Bronchial epithelial cell (primary cell): ENCODE data around the gene KRT17. TPM values are rescaled to one million over a fixed set of nuclear protein-coding genes. Genes with fewer than 3 reads are reported as not detected.
A peak's percentile ranks its signal among the peaks of the same experiment; 100 is the strongest.

Source experiments
- DNase-seq: peaks from one replicate; pipeline ENCODE4 v3.0.0-alpha.2; 2010; ENCODE audit warnings: low read depth
- FAIRE-seq: peaks from 2 replicates; lab custom pipeline; 2011; peaks lifted over from hg19 to GRCh38; lab: Jason Lieb, UNC
- H3K27me3 ChIP-seq: 2 replicates; pipeline ENCODE4 v1.5.1; 2011; ENCODE audit warnings: low read length; ENCODE audit not compliant: control insufficient read depth, insufficient read depth
- H3K36me3 ChIP-seq: 2 replicates; pipeline ENCODE4 v1.5.1; 2011; ENCODE audit warnings: low read length; ENCODE audit not compliant: control insufficient read depth, insufficient read depth
- H3K4me3 ChIP-seq: 2 replicates; pipeline ENCODE4 v1.5.1; 2011; ENCODE audit warnings: mild to moderate bottlenecking, low read depth, low read length, control low read depth
- total RNA-seq: library from RNA; depleted of rRNA; stranded (reverse); fragments of >200 nt; gene quantifications from 2 replicates; pipeline ENCODE4 v1.2.1, GENCODE V29; 2014
- TF ChIP-seq, protein P1 (sequence below): IDR thresholded peaks from 2 replicates; pipeline ENCODE4 v1.5.1; 2011; ENCODE audit warnings: mild to moderate bottlenecking, moderate library complexity, low read length, control low read depth, inconsistent platforms; ENCODE audit not compliant: insufficient read depth, severe bottlenecking

The KRT17 gene
- total RNA-seq, 1 donor from 2014 or later, result 30,463 TPM

GRCh38 chr17:41655611-41656111 is 31.3 kb upstream of the KRT17 start:
- peak overlapping the region; percentile 2 for H3K4me3 ChIP-seq
- H3K27me3 ChIP-seq, result no peaks in the 10 kb centered on the region
- FAIRE-seq (peak; percentile 99), DNase-seq (peak; percentile 99)
- no peaks in the 10 kb centered on the region for H3K36me3 ChIP-seq
- TF ChIP-seq, protein P1, sequence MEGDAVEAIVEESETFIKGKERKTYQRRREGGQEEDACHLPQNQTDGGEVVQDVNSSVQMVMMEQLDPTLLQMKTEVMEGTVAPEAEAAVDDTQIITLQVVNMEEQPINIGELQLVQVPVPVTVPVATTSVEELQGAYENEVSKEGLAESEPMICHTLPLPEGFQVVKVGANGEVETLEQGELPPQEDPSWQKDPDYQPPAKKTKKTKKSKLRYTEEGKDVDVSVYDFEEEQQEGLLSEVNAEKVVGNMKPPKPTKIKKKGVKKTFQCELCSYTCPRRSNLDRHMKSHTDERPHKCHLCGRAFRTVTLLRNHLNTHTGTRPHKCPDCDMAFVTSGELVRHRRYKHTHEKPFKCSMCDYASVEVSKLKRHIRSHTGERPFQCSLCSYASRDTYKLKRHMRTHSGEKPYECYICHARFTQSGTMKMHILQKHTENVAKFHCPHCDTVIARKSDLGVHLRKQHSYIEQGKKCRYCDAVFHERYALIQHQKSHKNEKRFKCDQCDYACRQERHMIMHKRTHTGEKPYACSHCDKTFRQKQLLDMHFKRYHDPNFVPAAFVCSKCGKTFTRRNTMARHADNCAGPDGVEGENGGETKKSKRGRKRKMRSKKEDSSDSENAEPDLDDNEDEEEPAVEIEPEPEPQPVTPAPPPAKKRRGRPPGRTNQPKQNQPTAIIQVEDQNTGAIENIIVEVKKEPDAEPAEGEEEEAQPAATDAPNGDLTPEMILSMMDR, result no peak

- H3K27me3 ChIP-seq, result no peaks in the 10 kb centered on the region
- TF ChIP-seq, protein P1, result no peak
- no peak for FAIRE-seq
- peak; percentile 37 for DNase-seq
- H3K36me3 ChIP-seq, result no peaks in the 10 kb centered on the region
- peak overlapping the region; percentile 2 for H3K4me3 ChIP-seq
Observed at GRCh38 chr17:41654678-41655607, 30.6 kb upstream of the KRT17 start.

DNA sequence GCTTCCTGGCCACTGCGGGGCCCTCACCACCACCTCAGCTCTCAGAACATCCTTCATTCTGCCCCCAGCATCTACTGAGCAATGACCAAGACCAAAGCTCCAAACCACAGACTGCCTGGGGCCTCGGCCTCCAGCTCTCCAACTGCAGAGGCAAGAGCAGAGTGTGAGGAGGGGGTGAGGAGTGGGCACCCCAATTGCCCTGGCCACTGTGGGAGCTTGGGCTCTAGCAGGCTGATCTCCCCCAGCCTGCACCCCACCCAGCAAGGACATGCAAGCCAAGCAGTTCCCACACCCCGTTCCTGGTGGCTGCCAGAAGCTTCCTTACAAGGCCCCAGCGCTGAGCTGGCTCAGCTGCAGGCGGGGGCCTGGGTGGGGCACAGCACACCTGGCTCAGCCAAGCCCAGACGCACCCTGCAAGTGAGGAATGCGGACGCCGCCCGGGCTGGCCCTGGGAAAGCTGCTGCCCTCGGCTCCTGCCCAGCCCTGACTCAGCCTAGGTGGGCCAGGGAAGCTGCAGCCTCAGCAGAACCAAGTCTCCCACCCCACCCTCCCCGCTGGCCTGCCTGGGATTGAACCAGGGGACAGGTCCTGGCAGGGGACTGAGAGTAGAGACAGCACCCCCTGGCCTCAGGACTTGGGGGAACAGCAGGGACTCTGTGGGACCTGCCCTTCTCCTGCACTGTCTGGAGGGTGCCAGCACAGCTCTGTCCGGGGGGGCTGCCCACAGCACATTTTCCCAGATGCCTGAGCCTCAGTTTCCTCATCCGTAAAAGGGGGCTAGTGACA is 29.7 kb upstream of the KRT17 start:
- no peaks in the 10 kb centered on the region for H3K36me3 ChIP-seq
- TF ChIP-seq, protein P1, result peak; percentile 21
- H3K27me3 ChIP-seq, result no peaks in the 10 kb centered on the region
- DNase-seq, result peak; percentile 99
- no peak overlapping the region for H3K4me3 ChIP-seq
- FAIRE-seq, result peak; percentile 98

GRCh38 chr17:41653421-41653820 is 29.0 kb upstream of the KRT17 start:
- TF ChIP-seq, protein P1, result no peak
- H3K36me3 ChIP-seq, result no peaks in the 10 kb centered on the region
- no peaks in the 10 kb centered on the region for H3K27me3 ChIP-seq
- DNase-seq (no peak), FAIRE-seq (peak; percentile 32)
- no peak overlapping the region for H3K4me3 ChIP-seq

GRCh38 chr17:41652461-41652970 is 28.1 kb upstream of the KRT17 start:
- TF ChIP-seq, protein P1, result no peak
- DNase-seq, result no peak
- no peak overlapping the region for H3K4me3 ChIP-seq
- no peak for FAIRE-seq
- H3K27me3 ChIP-seq, result no peaks in the 10 kb centered on the region
- H3K36me3 ChIP-seq, result no peaks in the 10 kb centered on the region
